Activated CD4-positive, alpha-beta T cell treated with anti-CD3 and anti-CD28 coated beads, Interleukin-2, amount 50 U/mL, for 1 hour (primary cell): ENCODE results near the gene FSTL3.
"Not testable (repeated sequence)": the region's sequence is repeated elsewhere in the genome, so short reads cannot be mapped to it uniquely, and the experiment has no call there.

Experiments
- DNase-seq: peaks from one replicate; pipeline ENCODE4 v3.0.0-alpha.2; 2020

Gene FSTL3

DNA sequence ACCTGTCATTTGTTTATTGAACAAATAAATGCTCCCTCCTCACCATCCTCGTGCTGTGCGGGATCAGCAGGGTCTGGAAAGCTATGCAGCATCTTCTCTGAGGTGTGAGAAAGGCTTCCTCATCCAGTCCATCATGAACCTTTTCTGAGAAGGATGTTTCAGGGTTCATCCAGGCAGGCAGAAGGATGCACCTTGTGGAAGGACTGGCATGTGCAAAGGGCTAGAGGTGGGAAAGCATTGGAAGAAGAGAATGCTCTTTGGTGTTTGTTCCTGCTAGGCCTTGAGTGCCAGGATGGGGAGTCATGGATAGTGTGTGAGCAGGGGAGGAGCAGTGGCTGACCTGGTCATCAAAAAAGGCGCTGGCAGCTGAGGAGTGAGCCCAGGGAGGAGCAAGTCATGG is 39.2 kb downstream of the FSTL3 start:
- DNase-seq, result no peak

- DNase-seq, result no peak
Measured at GRCh38 chr19:718251-718951, 42.2 kb downstream of the FSTL3 start.

GRCh38 chr19:718991-719512 is 42.9 kb downstream of the FSTL3 start:
- DNase-seq, result no peak

DNA sequence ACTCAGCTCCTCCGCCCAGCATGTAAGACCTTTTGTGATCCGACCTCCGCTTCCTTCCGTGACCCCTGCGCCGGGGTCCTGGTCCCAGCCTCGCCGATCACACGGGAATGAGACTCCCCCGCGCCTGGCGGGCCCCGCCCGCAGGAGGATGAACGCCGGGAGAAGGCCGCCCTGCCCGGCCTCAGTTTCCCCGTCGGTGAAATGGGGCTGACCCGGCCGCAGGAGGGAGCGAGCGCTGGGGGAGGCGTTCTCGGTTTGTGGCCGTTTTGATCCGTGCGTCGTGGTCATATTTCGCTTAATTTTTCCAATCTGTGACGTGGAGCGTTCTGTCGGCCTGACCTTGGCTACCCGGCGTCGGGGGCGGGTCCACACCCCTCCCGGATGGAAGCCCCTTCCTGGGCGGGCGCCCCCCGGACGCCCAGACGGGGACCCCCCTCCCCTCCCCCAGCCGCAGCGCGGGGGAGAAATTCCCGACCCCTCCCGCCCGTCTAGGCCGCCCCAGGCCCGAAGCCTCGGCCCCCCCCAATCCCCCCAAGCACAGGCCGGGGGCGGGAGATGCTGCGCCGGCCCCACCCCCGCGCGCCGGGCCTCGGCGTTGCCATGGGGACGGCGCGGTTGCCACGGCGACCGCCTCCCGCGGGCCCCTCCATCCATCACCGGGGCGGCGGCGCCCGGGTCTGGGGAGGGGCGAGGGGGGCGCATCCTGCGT is 43.6 kb downstream of the FSTL3 start:
- DNase-seq, result no peak

DNA sequence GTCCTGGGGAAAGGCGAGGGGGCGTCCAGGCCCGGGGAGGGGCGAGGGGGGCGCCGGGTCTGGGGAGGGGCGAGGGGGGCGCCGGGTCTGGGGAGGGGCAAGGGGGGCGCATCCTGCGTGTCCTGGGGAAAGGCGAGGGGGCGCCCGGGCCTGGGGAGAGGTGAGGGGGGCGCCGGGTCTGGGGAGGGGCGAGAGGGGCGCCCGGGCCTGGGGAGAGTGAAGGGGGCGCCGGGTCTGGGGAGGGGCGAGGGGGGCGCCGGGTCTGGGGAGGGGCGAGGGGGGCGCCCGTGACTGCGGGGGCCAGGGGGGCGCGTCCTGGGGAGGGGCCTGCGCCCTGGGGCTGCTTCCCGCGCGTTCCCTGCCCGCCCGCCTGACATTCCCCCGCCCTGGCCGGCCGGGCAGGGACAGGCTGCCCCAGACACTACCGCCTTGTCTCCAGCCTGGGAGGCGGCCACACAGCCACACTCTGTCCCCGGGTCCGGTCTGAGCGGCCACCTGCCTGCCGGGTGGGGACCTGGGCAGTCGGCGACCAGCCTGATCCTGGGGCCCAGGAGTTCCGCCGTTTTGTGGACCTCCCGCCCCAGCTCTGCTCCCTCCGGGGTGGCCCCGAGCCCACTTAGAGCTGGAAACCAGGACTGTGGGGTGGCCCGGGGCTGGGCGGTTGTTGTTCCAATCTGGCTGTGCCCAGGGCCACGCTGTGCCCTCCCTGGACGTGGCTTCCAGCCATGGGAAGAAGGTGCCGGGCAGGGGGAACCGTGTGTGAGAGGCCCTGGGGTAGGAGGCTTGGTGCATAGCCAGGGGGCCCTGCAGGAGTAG is 44.4 kb downstream of the FSTL3 start:
- no peak for DNase-seq

DNA sequence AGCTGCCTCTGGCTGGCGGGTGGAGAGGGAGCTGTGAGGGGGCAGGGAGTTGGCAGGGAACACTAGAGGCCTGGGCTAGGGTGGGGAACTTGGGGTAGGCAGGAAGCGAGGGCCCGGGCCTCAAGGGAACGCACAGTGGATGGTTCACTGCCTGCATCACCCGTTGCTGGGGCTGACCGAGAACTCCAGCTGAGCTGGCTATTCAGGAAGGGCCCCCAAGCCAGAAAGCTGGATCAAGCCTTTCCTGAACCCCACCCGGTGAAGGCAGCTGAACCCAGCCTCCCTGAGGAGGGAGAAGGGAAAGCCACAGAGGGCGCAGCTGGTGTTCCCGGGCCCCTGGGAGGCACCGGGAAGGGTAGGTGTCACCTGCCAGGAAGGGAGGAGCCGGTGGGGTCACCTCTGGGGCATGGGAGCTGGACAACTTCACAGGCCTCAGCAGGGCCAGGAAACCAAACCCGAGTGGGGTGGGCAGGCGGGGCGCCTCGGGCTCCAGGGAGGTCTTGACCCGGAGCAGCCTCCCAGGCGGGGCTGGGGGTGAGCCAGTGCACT is 46.4 kb downstream of the FSTL3 start:
- DNase-seq, result no peak

- no peak for DNase-seq
Measured at GRCh38 chr19:723247-723646, 47.1 kb downstream of the FSTL3 start.

- no peak for DNase-seq
Measured at GRCh38 chr19:723714-724113, 47.5 kb downstream of the FSTL3 start.

- DNase-seq, result no peak
Measured at GRCh38 chr19:725461-726089, 49.4 kb downstream of the FSTL3 start.

- DNase-seq, result no peak
Measured at GRCh38 chr19:726993-727956, 51.1 kb downstream of the FSTL3 start.

GRCh38 chr19:728011-728410 is 51.8 kb downstream of the FSTL3 start:
- no peak for DNase-seq

GRCh38 chr19:729564-729963 is 53.4 kb downstream of the FSTL3 start:
- not testable (repeated sequence) for DNase-seq

DNA sequence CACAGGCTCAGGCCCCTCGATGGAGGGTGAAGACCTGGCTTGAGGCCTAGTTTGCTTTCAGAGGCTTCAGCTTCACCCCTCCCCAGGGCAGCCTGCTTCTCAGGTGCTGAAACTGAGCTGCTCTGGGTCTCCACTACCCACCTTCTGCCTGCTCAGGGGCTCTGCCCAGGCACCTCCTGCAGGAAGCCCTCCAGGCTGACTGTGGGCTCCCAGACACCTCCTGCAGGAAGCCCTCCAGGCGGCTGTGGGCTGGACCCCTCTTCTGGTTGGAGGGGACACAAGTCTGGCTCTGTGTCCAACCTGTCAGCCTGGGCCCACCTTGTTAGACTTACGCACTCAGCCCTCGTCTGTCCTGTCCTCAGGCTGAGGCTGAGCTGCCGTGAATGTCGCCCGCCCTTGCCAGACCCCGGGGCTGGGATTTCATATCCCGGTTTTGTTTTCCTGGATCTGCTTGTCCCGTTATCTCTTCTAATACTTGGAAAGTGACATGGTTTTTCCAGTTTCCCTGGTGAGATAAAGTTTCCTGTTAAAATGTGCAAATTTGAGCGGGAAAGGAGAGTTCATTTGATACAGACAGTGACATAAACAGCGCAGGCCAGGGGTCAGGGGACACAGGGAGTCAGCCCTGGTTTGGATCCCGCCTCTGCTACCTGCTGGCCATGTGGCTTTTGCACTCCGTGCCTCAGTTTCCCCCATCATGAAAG is 53.9 kb downstream of the FSTL3 start:
- no peak for DNase-seq

GRCh38 chr19:731000-731399 is 54.8 kb downstream of the FSTL3 start:
- DNase-seq, result no peak

GRCh38 chr19:732148-733069 is 56.2 kb downstream of the FSTL3 start:
- DNase-seq, result no peak
